ENCODE results near the gene FLNC.

FLNC gene

GRCh38 chr7:128879939-128880746 is 49.9 kb downstream of the FLNC start:
- DNase-seq: peak; percentile 75

GRCh38 chr7:128880791-128881457 is 50.7 kb downstream of the FLNC start:
- DNase-seq: no peak

GRCh38 chr7:128881458-128882125 is 51.4 kb downstream of the FLNC start:
- DNase-seq: no peak

- no peak for DNase-seq
Measured at GRCh38 chr7:128882134-128882533, 51.9 kb downstream of the FLNC start.

GRCh38 chr7:128883622-128884448 is 53.6 kb downstream of the FLNC start:
- peak; percentile 47 for DNase-seq

- DNase-seq: no peak
Measured at GRCh38 chr7:128884561-128885369, 54.6 kb downstream of the FLNC start.

GRCh38 chr7:128885370-128886187 is 55.4 kb downstream of the FLNC start:
- DNase-seq: no peak

- DNase-seq: no peak
Measured at GRCh38 chr7:128886391-128887168, 56.4 kb downstream of the FLNC start.

- DNase-seq: no peak
Measured at GRCh38 chr7:128887169-128888038, 57.2 kb downstream of the FLNC start.

GRCh38 chr7:128888039-128888755 is 58.0 kb downstream of the FLNC start:
- DNase-seq: no peak

- no peak for DNase-seq
Measured at GRCh38 chr7:128888756-128889095, 58.5 kb downstream of the FLNC start.

- DNase-seq: no peak
Measured at GRCh38 chr7:128889121-128889520, 58.9 kb downstream of the FLNC start.

GRCh38 chr7:128890306-128891109 is 60.3 kb downstream of the FLNC start:
- no peak for DNase-seq

GRCh38 chr7:128891110-128891941 is 61.1 kb downstream of the FLNC start:
- no peak for DNase-seq

GRCh38 chr7:128891942-128892269 is 61.7 kb downstream of the FLNC start:
- DNase-seq: no peak

GRCh38 chr7:128892521-128893250 is 62.5 kb downstream of the FLNC start:
- DNase-seq: no peak

Measured in NCI-H1694 (cell line).